Sciatic nerve (tissue), 2 donors: ENCODE data around the gene GEMIN7. TPM values are rescaled to one million over a fixed set of nuclear protein-coding genes. Genes with fewer than 3 reads are reported as not detected.
A peak's percentile ranks its signal among the peaks of the same experiment; 100 is the strongest.

Experiments used
- ATAC-seq: fragments of 200-7000 bp; cut with Tn5 transposase; one replicate; pipeline ENCODE4 v1.9.1; 2020; ENCODE audit warnings: mild to moderate bottlenecking, moderate library complexity
- DNase-seq: peaks from one replicate; pipeline ENCODE4 v3.0.0-alpha.2; 2020; ENCODE audit warnings: low spot score
- intact Hi-C: fragments of 100-400 bp; cut with DNase I; formaldehyde crosslinking; loops from one replicate; pipeline ENCODE4 v1.14.2; 2022
- total RNA-seq: library from RNA; stranded (reverse); fragmentation: NEBNext Ultra II Directional; extraction: Animal tissue kit (Norgen Biotek cat#: 25700); gene quantifications from one replicate; pipeline ENCODE4 v1.2.1, GENCODE V29; 2021
- donor health status: DM: no; HTN: no; CAD: no.
- donor health status: DM: no; HTN: no; CAD: no.

GEMIN7 gene
- total RNA-seq, 1 donor from 2014 or later: 8.8 TPM

- ATAC-seq (no peak), DNase-seq (no peak)
- intact Hi-C loops: no loop called here
These were observed 20.4 kb upstream of the GEMIN7 start for GRCh38 chr19:45058622-45059159.

- intact Hi-C loops: no loop called here
- DNase-seq (peak; percentile 81), ATAC-seq (peak; percentile 29)
These were observed 19.6 kb upstream of the GEMIN7 start for GRCh38 chr19:45059258-45059965.

- DNase-seq (no peak), ATAC-seq (no peak)
- intact Hi-C loops: no loop called here
These were observed 17.1 kb upstream of the GEMIN7 start for GRCh38 chr19:45061965-45062364.

GRCh38 chr19:45063851-45064801 is 14.9 kb upstream of the GEMIN7 start:
- no peak for DNase-seq
- intact Hi-C loops: no loop called here
- no peak for ATAC-seq

GRCh38 chr19:45066921-45067661 is 12.0 kb upstream of the GEMIN7 start:
- intact Hi-C loops: no loop called here
- no peak for DNase-seq
- ATAC-seq: no peak

- ATAC-seq: no peak
- DNase-seq: no peak
- intact Hi-C loops: no loop called here
These were observed 11.0 kb upstream of the GEMIN7 start for GRCh38 chr19:45068041-45068440.

GRCh38 chr19:45069056-45069455 is 10.0 kb upstream of the GEMIN7 start:
- DNase-seq: no peak
- intact Hi-C loops: no loop called here
- ATAC-seq: peak; percentile 49

GRCh38 chr19:45070214-45070613 is 8.8 kb upstream of the GEMIN7 start:
- intact Hi-C loops: no loop called here
- ATAC-seq (no peak), DNase-seq (no peak)

- intact Hi-C loops: no loop called here
- DNase-seq: no peak
- no peak for ATAC-seq
These were observed 8.1 kb upstream of the GEMIN7 start for GRCh38 chr19:45070861-45071544.

- DNase-seq (no peak), ATAC-seq (no peak)
- intact Hi-C loops: no loop called here
These were observed 7.5 kb upstream of the GEMIN7 start for GRCh38 chr19:45071545-45071938.

GRCh38 chr19:45071969-45072790 is 6.9 kb upstream of the GEMIN7 start:
- DNase-seq: no peak
- intact Hi-C loops: no loop called here
- no peak for ATAC-seq

- DNase-seq (no peak), ATAC-seq (no peak)
- intact Hi-C loops: no loop called here
These were observed 4.2 kb upstream of the GEMIN7 start for GRCh38 chr19:45074744-45075300.

- DNase-seq (peak; percentile 77), ATAC-seq (peak; percentile 68)
- intact Hi-C loops: no loop called here
These were observed 3.6 kb upstream of the GEMIN7 start for GRCh38 chr19:45075301-45076028.

GRCh38 chr19:45076029-45076850 is 2.8 kb upstream of the GEMIN7 start, which contains the start of gene ZNF296:
TSS of gene ZNF296 (minus strand) at chr19:45076478. CDS start at chr19:45076373, 105 bp downstream.
- ATAC-seq (peak; percentile 55), DNase-seq (peak; percentile 75)
- intact Hi-C loops: no loop called here

- ATAC-seq: no peak
- DNase-seq: no peak
- intact Hi-C loops: no loop called here
These were observed 2.0 kb upstream of the GEMIN7 start for GRCh38 chr19:45076851-45077730.
